Right lobe of liver (tissue), 6 donors: ENCODE measurements around the gene SLC25A43. TPM values are rescaled to one million over a fixed set of nuclear protein-coding genes. Genes with fewer than 3 reads are reported as not detected.

Experiments
- ATAC-seq, 4 donors: fragments of 200-7000 bp; cut with Tn5 transposase; one replicate each; pipeline ENCODE4 v1.9.1; 2020; ENCODE audit warnings: mild to moderate bottlenecking in 4 of 4, moderate library complexity in 4 of 4
- DNase-seq, 3 donors: peaks; one replicate each; pipeline ENCODE4 v3.0.0-alpha.2; 2020
- H3K27ac ChIP-seq, 3 donors: fragments of 200-600 bp; one replicate each; pipeline ENCODE4 v1.8.0; 2022
- H3K27me3 ChIP-seq, 2 donors: fragments of 200-600 bp; one replicate each; pipeline ENCODE4 v1.8.0; 2022
- H3K36me3 ChIP-seq, 4 donors: fragments of 200-600 bp; sonication (generic) in 1 of 4; one replicate each; pipeline versions ENCODE4 v1.5.1 to v1.8.0; 2017 to 2022; ENCODE audit warnings: control low read depth in 1 of 4
- H3K4me1 ChIP-seq, 4 donors: fragments of 200-600 bp; sonication (generic) in 1 of 4; one replicate each; pipeline versions ENCODE4 v1.5.1 to v1.8.0; 2017 to 2022; ENCODE audit warnings: control low read depth in 1 of 4
- H3K4me3 ChIP-seq, 3 donors: fragments of 200-600 bp; one replicate each; pipeline ENCODE4 v1.8.0; 2022
- H3K9me3 ChIP-seq, 4 donors: fragments of 200-600 bp; sonication (generic) in 1 of 4; one replicate each; pipeline versions ENCODE4 v1.5.1 to v1.8.0; 2017 to 2022; ENCODE audit warnings: control low read depth in 1 of 4
- POLR2A ChIP-seq: fragments of 450-650 bp; IDR thresholded peaks from one replicate; pipeline ENCODE4 v1.6.1; 2017; ENCODE audit warnings: antibody characterized with exemption, mild to moderate bottlenecking
- WGBS: methylation state at CpG from one replicate; pipeline ENCODE4 v1.1.6; 2018; ENCODE audit warnings: low coverage, low lambda C conversion rate; ENCODE audit not compliant: insufficient coverage; ENCODE audit errors: missing lambda C conversion rate; 5-methylcytosine and 5-hydroxymethylcytosine counted together
- intact Hi-C, 2 donors: fragments of 100-400 bp; cut with DNase I; formaldehyde crosslinking; loops; one replicate each; pipeline versions ENCODE4 v1.11.2 to v1.14.1; 2022
- total RNA-seq, 6 experiments: library from RNA; depleted of rRNA in 2 of 6; stranded (reverse); fragments of >200 nt in 2 of 6; fragmentation: NEBNext Ultra II Directional in 3 of 6; extraction: Animal tissue kit (Norgen Biotek cat#: 25700) in 3 of 6; gene quantifications; one replicate each; pipeline versions ENCODE4 v1.1.0 to v1.2.4, GENCODE V29; 2016 to 2023
- TF ChIP-seq, protein P1 (sequence below), 4 donors: fragments of 200-600 bp in 3 of 4; fragments of 450-650 bp in 1 of 4; IDR thresholded peaks; one replicate each; pipeline versions ENCODE4 v1.5.1 to v1.8.0; 2016 to 2022; ENCODE audit warnings: antibody characterized with exemption in 4 of 4, mild to moderate bottlenecking in 2 of 4
- donor health status: DM: no; HTN: yes; CAD: no.
- donor health status: DM: no; HTN: no; CAD: no.
- donor health status: DM: no; HTN: no; CAD: no.
- donor health status: DM: no; HTN: yes; CAD: no.
- donor health status: DM: no; HTN: yes; CAD: no.

Gene SLC25A43
- total RNA-seq, 6 experiments from 2014 or later = 6.4 to 21.5 (median 7.5) TPM

GRCh38 chrX:119475389-119476101 is 76.4 kb downstream of the SLC25A43 start:
- H3K9me3 ChIP-seq = no peaks in the 10 kb centered on the region
- peaks cover 0 to 16% (median 4%) of the 10 kb centered on the region in 4 donors for H3K4me1 ChIP-seq
- H3K4me3 ChIP-seq = no peak overlapping the region
- no peak overlapping the region for H3K27ac ChIP-seq
- DNase-seq = no peak
- TF ChIP-seq, protein P1, sequence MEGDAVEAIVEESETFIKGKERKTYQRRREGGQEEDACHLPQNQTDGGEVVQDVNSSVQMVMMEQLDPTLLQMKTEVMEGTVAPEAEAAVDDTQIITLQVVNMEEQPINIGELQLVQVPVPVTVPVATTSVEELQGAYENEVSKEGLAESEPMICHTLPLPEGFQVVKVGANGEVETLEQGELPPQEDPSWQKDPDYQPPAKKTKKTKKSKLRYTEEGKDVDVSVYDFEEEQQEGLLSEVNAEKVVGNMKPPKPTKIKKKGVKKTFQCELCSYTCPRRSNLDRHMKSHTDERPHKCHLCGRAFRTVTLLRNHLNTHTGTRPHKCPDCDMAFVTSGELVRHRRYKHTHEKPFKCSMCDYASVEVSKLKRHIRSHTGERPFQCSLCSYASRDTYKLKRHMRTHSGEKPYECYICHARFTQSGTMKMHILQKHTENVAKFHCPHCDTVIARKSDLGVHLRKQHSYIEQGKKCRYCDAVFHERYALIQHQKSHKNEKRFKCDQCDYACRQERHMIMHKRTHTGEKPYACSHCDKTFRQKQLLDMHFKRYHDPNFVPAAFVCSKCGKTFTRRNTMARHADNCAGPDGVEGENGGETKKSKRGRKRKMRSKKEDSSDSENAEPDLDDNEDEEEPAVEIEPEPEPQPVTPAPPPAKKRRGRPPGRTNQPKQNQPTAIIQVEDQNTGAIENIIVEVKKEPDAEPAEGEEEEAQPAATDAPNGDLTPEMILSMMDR (IDR thresholded peaks at IDR 0.05) = no peak
- TF ChIP-seq POLR2A = no peak
- no peaks in the 10 kb centered on the region for H3K27me3 ChIP-seq
- intact Hi-C loops = no loop called here
- ATAC-seq = no peak
- WGBS = 55% methylated on average over 11 of the region's 11 CpGs
- H3K36me3 ChIP-seq = peaks cover 0 to 9% (median 1%) of the 10 kb centered on the region in 4 donors

- TF ChIP-seq POLR2A = no peak
- TF ChIP-seq, protein P1 (IDR thresholded peaks at IDR 0.05) = no peak
- Histone ChIP-seq H3K27ac (peak overlapping the region; percentile 23 to 60 (median 50)), H3K9me3 (no peaks in the 10 kb centered on the region), H3K27me3 (no peaks in the 10 kb centered on the region), H3K36me3 (no peaks in the 10 kb centered on the region), H3K4me3 (peak overlapping the region; percentile 12 to 35 (median 15)), H3K4me1 (peaks cover 0 to 25% (median 4%) of the 10 kb centered on the region in 4 donors)
- DNase-seq = peak; percentile 58 to 71 (median 61)
- intact Hi-C loops = no loop called here
- ATAC-seq = peak; percentile 72 to 83 (median 75)
- 6% methylated on average over 3 of the region's 3 CpGs for WGBS
Measured at GRCh38 chrX:119477812-119478232, 78.7 kb downstream of the SLC25A43 start.

DNA sequence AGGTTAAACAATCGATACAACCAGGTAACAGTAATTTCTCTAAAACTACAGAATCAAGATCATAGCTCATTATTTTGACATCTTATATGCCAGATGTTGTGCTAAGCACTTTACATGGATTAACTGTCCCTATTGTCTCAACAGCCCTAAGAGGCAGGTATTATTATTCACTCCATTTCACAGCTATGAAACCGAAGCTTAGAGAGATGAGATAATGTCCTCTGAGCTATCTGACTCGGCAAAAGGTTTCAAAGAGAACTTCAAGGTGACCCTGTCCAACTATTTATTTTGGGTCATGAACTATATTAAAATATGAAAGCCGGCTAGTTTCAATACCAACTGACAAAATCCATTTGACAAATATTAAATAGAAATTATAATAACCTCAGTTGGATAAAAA is 79.4 kb downstream of the SLC25A43 start:
- peaks cover 0 to 25% (median 4%) of the 10 kb centered on the region in 4 donors for H3K4me1 ChIP-seq
- no peaks in the 10 kb centered on the region for H3K36me3 ChIP-seq
- intact Hi-C loops = no loop called here
- H3K27ac ChIP-seq = peak overlapping the region in 2 of 3 donors; percentile 50 to 60
- no peak for ATAC-seq
- no peaks in the 10 kb centered on the region for H3K27me3 ChIP-seq
- H3K9me3 ChIP-seq = no peaks in the 10 kb centered on the region
- H3K4me3 ChIP-seq = peak overlapping the region in 1 of 3 donors; percentile 35
- no peak for DNase-seq
- no peak for TF ChIP-seq POLR2A
- TF ChIP-seq, protein P1 (IDR thresholded peaks at IDR 0.05) = no peak
- WGBS = 60% methylated on average over 3 of the region's 4 CpGs

DNA sequence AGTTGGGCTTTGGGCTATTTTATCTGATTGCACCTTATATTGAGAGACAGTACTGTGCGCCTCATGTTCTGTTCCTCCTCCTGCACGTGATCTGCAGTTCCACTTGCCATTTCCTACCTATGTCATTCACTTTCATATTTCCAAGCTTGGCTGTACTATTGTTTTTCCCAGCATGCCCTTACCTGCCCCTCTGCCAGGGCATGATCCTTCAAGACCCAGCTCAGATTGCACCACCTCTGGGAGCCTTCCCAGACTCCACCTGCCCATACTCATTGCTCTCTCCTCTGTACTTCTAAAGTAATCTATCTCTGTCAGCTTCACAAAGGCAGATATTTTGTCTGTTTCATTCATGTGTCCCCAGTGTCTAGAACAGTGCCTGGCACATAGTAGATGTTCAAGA is 80.7 kb downstream of the SLC25A43 start:
- no peak for TF ChIP-seq POLR2A
- TF ChIP-seq, protein P1 (IDR thresholded peaks at IDR 0.05) = no peak
- intact Hi-C loops = no loop called here
- Histone ChIP-seq H3K9me3 (no peaks in the 10 kb centered on the region), H3K4me1 (peaks cover 0 to 25% (median 4%) of the 10 kb centered on the region in 4 donors), H3K27ac (no peak overlapping the region), H3K4me3 (no peak overlapping the region), H3K36me3 (no peaks in the 10 kb centered on the region), H3K27me3 (no peaks in the 10 kb centered on the region)
- WGBS = 69% methylated on average over 2 of the region's 2 CpGs
- DNase-seq = no peak
- ATAC-seq = no peak
